ENCODE measurements around the gene MORN2. TPM values are rescaled to one million over a fixed set of nuclear protein-coding genes. Genes with fewer than 3 reads are reported as not detected.
"Not testable (repeated sequence)": the region's sequence is repeated elsewhere in the genome, so short reads cannot be mapped to it uniquely, and the experiment has no call there.

The MORN2 gene
- total RNA-seq (10 to 100 TPM in 3 of 4 donors, 1 to 10 TPM in 1; 8.2 to 18.9 (median 14.1) TPM), polyA plus RNA-seq (10 to 100 TPM; 21.4 to 35.3 (median 26.3) TPM)
- long read RNA-seq, donor 1, transcript MORN2-201 (5 exons, 739 nt): major isoform, 5 of 5 reads
- long read RNA-seq, donor 1, partial matches to known transcripts: 0 of 5 reads
- long read RNA-seq, donor 1, other reads (novel, unspliced or antisense): 0 of 5 reads
- long read RNA-seq, donor 2, partial matches to known transcripts: 0 of 3 reads
- long read RNA-seq, donor 2, other reads (novel, unspliced or antisense): 0 of 3 reads

GRCh38 chr2:38875576-38876367 is at the start of gene MORN2, which contains the start of gene DHX57:
TSS of gene MORN2 (plus strand) at chr2:38875976.
TSS of gene DHX57 (minus strand) at chr2:38875934. CDS start at chr2:38868405, 7,529 bp downstream.
- WGBS, 3 donors: 0 to 1% (median 1%) methylated on average over 52 of the region's 52 CpGs
- Histone ChIP-seq H3K36me3 (ENCODE audit: insufficient read depth in 1 of 2, low read depth in 1 of 2) (peaks cover 0 to 8% of the 10 kb centered on the region in 2 donors), H3K27ac (peak within 1 kb of the TSS; percentile 76), H3K9me3 (peaks cover 7% of the 10 kb centered on the region), H3K4me3 (peak within 1 kb of the TSS; percentile 96), H3K27me3 (ENCODE audit: insufficient read depth in 3 of 3, low read length in 2 of 3) (no peaks in the 10 kb centered on the region), H3K4me1 (peaks cover 10% of the 10 kb centered on the region)
- TF ChIP-seq, protein P1, sequence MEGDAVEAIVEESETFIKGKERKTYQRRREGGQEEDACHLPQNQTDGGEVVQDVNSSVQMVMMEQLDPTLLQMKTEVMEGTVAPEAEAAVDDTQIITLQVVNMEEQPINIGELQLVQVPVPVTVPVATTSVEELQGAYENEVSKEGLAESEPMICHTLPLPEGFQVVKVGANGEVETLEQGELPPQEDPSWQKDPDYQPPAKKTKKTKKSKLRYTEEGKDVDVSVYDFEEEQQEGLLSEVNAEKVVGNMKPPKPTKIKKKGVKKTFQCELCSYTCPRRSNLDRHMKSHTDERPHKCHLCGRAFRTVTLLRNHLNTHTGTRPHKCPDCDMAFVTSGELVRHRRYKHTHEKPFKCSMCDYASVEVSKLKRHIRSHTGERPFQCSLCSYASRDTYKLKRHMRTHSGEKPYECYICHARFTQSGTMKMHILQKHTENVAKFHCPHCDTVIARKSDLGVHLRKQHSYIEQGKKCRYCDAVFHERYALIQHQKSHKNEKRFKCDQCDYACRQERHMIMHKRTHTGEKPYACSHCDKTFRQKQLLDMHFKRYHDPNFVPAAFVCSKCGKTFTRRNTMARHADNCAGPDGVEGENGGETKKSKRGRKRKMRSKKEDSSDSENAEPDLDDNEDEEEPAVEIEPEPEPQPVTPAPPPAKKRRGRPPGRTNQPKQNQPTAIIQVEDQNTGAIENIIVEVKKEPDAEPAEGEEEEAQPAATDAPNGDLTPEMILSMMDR (IDR thresholded peaks at IDR 0.05): no peak
- intact Hi-C loops (cut with DNase I): no loop called here
- DNase-seq: peak; percentile 88 to 95
- ATAC-seq: peak; percentile 99 to 100 (median 100)

GRCh38 chr2:38827539-38828145 is 48.1 kb upstream of the MORN2 start:
- H3K9me3 ChIP-seq; H3K27me3 ChIP-seq (ENCODE audit: insufficient read depth in 3 of 3, low read length in 2 of 3); H3K4me1 ChIP-seq; intact Hi-C loops (cut with DNase I); DNase-seq: not testable (repeated sequence)
- Histone ChIP-seq H3K27ac (peak overlapping the region; percentile 61), H3K36me3 (ENCODE audit: insufficient read depth in 1 of 2, low read depth in 1 of 2) (peaks cover 0 to 50% of the 10 kb centered on the region in 2 donors), H3K4me3 (peak overlapping the region; percentile 41)
- peak; percentile 46 to 89 (median 67) for ATAC-seq
- WGBS, 3 donors: 41 to 71% (median 41%) methylated on average over 8 to 10 of the region's 10 CpGs

GRCh38 chr2:38828460-38828859 is 47.3 kb upstream of the MORN2 start:
- WGBS, 3 donors: 74 to 89% (median 88%) methylated on average over 4 of the region's 4 CpGs
- H3K36me3 ChIP-seq (ENCODE audit: insufficient read depth in 1 of 2, low read depth in 1 of 2): peaks cover 0 to 50% of the 10 kb centered on the region in 2 donors

GRCh38 chr2:38829971-38830370 is 45.8 kb upstream of the MORN2 start:
- WGBS, 3 donors: 92 to 98% (median 93%) methylated on average over 1 of the region's 1 CpG
- intact Hi-C loops (cut with DNase I): no loop called here
- H3K9me3 ChIP-seq: no peaks in the 10 kb centered on the region
- H3K27me3 ChIP-seq (ENCODE audit: insufficient read depth in 3 of 3, low read length in 2 of 3): no peaks in the 10 kb centered on the region
- DNase-seq (no peak), ATAC-seq (no peak)
- H3K27ac ChIP-seq: no peak overlapping the region
- no peaks in the 10 kb centered on the region for H3K4me1 ChIP-seq
- no peak overlapping the region for H3K4me3 ChIP-seq
- H3K36me3 ChIP-seq (ENCODE audit: insufficient read depth in 1 of 2, low read depth in 1 of 2): peaks cover 0 to 49% of the 10 kb centered on the region in 2 donors
- TF ChIP-seq, protein P1 (IDR thresholded peaks at IDR 0.05): no peak

More at GRCh38 chr2:38828460-38828859, 47.3 kb upstream of the MORN2 start:
- Histone ChIP-seq H3K9me3 (no peaks in the 10 kb centered on the region), H3K4me1 (no peaks in the 10 kb centered on the region), H3K27me3 (ENCODE audit: insufficient read depth in 3 of 3, low read length in 2 of 3) (no peaks in the 10 kb centered on the region), H3K4me3 (no peak overlapping the region), H3K27ac (no peak overlapping the region)
- DNase-seq: no peak
- intact Hi-C loops (cut with DNase I): no loop called here
- TF ChIP-seq, protein P1 (IDR thresholded peaks at IDR 0.05): no peak
- ATAC-seq: no peak
